ENCODE results near the gene OPHN1.

GRCh38 chrX:68177542-68177941 is 255.8 kb downstream of the OPHN1 start:
- TF ChIP-seq POLR2A (IDR thresholded peaks at IDR 0.05) (no peak), CTCF (IDR thresholded peaks at IDR 0.05) (no peak), POLR2AphosphoS5 (IDR thresholded peaks at IDR 0.05) (no peak), EP300 (IDR thresholded peaks at IDR 0.05) (no peak)

Data from upper lobe of left lung (tissue), 4 donors.